ENCODE data around the gene EPO.
A peak's percentile ranks its signal among the peaks of the same experiment; 100 is the strongest.

- TF ChIP-seq SIN3A (conservative IDR thresholded peaks at IDR 0.05 in 1 of 2, IDR thresholded peaks at IDR 0.05 in 1 of 2; ENCODE audit: low read depth in 1 of 2, low read length in 2 of 2) (peak in 1 of 2 experiments; percentile 36; a peak in 1 of 4 replicates), POLR2AphosphoS5 (IDR thresholded peaks at IDR 0.05; ENCODE audit: low read depth, low read length) (no peak), BCL11A (IDR thresholded peaks at IDR 0.05; ENCODE audit: low read depth in 2 of 2, low read length in 2 of 2) (no peak), YY1 (IDR thresholded peaks at IDR 0.05; ENCODE audit: low read depth, low read length) (no peak), SP1 (IDR thresholded peaks at IDR 0.05; ENCODE audit: low read depth, low read length) (no peak), CTCF (IDR thresholded peaks at IDR 0.05; ENCODE audit: control extremely low read depth in 1 of 3, insufficient read depth in 1 of 3, low read depth in 1 of 3, low read length in 3 of 3) (peak; percentile 90 to 94 (median 91)), PHF8 (conservative IDR thresholded peaks at IDR 0.05; ENCODE audit: low read depth, low read length) (no peak; the same call in none of the 2 replicates), E2F6 (IDR thresholded peaks at IDR 0.05) (no peak), POLR2A (IDR thresholded peaks at IDR 0.05; ENCODE audit: control extremely low read depth in 1 of 2, low read depth in 2 of 2, low read length in 2 of 2) (no peak; a peak in 1 of 3 replicates), RAD21 (IDR thresholded peaks at IDR 0.05 in 1 of 2, conservative IDR thresholded peaks at IDR 0.05 in 1 of 2; ENCODE audit: low read depth in 2 of 2, low read length in 2 of 2) (peak; percentile 68 to 81)
- TF ChIP-seq, protein P1, sequence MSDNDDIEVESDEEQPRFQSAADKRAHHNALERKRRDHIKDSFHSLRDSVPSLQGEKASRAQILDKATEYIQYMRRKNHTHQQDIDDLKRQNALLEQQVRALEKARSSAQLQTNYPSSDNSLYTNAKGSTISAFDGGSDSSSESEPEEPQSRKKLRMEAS (IDR thresholded peaks at IDR 0.05) = peak; percentile 68
Measured at GRCh38 chr7:100705320-100705752, 14.9 kb upstream of the EPO start.

All from H1 (cell line).